ENCODE results near the gene ADAMTS19.

ADAMTS19 gene

GRCh38 chr5:129653442-129653841, 193.3 kb downstream of the ADAMTS19 start:
- no peak overlapping the region for H3K4me3 ChIP-seq
- H3K27ac ChIP-seq, result no peak overlapping the region

GRCh38 chr5:129656952-129657351, 196.9 kb downstream of the ADAMTS19 start:
- Histone ChIP-seq H3K27ac (no peak overlapping the region), H3K4me3 (no peak overlapping the region)

- Histone ChIP-seq H3K27ac (no peak overlapping the region), H3K4me3 (no peak overlapping the region)
Measured at GRCh38 chr5:129658801-129659200, 198.7 kb downstream of the ADAMTS19 start.

GRCh38 chr5:129661366-129662035, 201.4 kb downstream of the ADAMTS19 start:
- Histone ChIP-seq H3K4me3 (no peak overlapping the region), H3K27ac (no peak overlapping the region)

GRCh38 chr5:129664336-129664937, 204.3 kb downstream of the ADAMTS19 start:
- no peak overlapping the region for H3K4me3 ChIP-seq
- no peak overlapping the region for H3K27ac ChIP-seq

GRCh38 chr5:129670957-129671500, 210.9 kb downstream of the ADAMTS19 start:
- no peak overlapping the region for H3K4me3 ChIP-seq
- H3K27ac ChIP-seq, result no peak overlapping the region

- no peak overlapping the region for H3K4me3 ChIP-seq
- H3K27ac ChIP-seq, result no peak overlapping the region
Measured at GRCh38 chr5:129672006-129672405, 211.9 kb downstream of the ADAMTS19 start.

- H3K27ac ChIP-seq, result no peak overlapping the region
- no peak overlapping the region for H3K4me3 ChIP-seq
Measured at GRCh38 chr5:129679671-129680070, 219.6 kb downstream of the ADAMTS19 start.

- H3K4me3 ChIP-seq, result no peak overlapping the region
- no peak overlapping the region for H3K27ac ChIP-seq
Measured at GRCh38 chr5:129687941-129688340, 227.8 kb downstream of the ADAMTS19 start.

GRCh38 chr5:129689045-129689444, 228.9 kb downstream of the ADAMTS19 start:
- H3K27ac ChIP-seq, result no peak overlapping the region

GRCh38 chr5:129691220-129691619, 231.1 kb downstream of the ADAMTS19 start:
- H3K27ac ChIP-seq, result no peak overlapping the region
- H3K4me3 ChIP-seq, result no peak overlapping the region

More at GRCh38 chr5:129689045-129689444, 228.9 kb downstream of the ADAMTS19 start:
- H3K4me3 ChIP-seq, result no peak overlapping the region

GRCh38 chr5:129696636-129697035, 236.5 kb downstream of the ADAMTS19 start:
- H3K4me3 ChIP-seq, result no peak overlapping the region
- H3K27ac ChIP-seq, result no peak overlapping the region

GRCh38 chr5:129698661-129699060, 238.6 kb downstream of the ADAMTS19 start:
- no peak overlapping the region for H3K4me3 ChIP-seq
- no peak overlapping the region for H3K27ac ChIP-seq

GRCh38 chr5:129716235-129716634, 256.1 kb downstream of the ADAMTS19 start:
- Histone ChIP-seq H3K4me3 (no peak overlapping the region), H3K27ac (no peak overlapping the region)

- Histone ChIP-seq H3K4me3 (no peak overlapping the region), H3K27ac (no peak overlapping the region)
Measured at GRCh38 chr5:129716651-129717050, 256.6 kb downstream of the ADAMTS19 start.

GRCh38 chr5:129717751-129718310, 257.7 kb downstream of the ADAMTS19 start:
- no peak overlapping the region for H3K4me3 ChIP-seq
- no peak overlapping the region for H3K27ac ChIP-seq

GRCh38 chr5:129718471-129719090, 258.5 kb downstream of the ADAMTS19 start:
- Histone ChIP-seq H3K4me3 (no peak overlapping the region), H3K27ac (no peak overlapping the region)

GRCh38 chr5:129724222-129724621, 264.1 kb downstream of the ADAMTS19 start:
- no peak overlapping the region for H3K27ac ChIP-seq
- no peak overlapping the region for H3K4me3 ChIP-seq

- H3K4me3 ChIP-seq, result no peak overlapping the region
- no peak overlapping the region for H3K27ac ChIP-seq
Measured at GRCh38 chr5:129724647-129725046, 264.5 kb downstream of the ADAMTS19 start.

GRCh38 chr5:129739773-129740172, 279.7 kb downstream of the ADAMTS19 start:
- no peak overlapping the region for H3K27ac ChIP-seq
- H3K4me3 ChIP-seq, result no peak overlapping the region
